ENCODE measurements around the gene HERC2.

GRCh38 chr15:28260722-28261121 is 61.3 kb downstream of the HERC2 start:
- TF ChIP-seq CTCF (IDR thresholded peaks at IDR 0.05), result no peak
- no peak for TF ChIP-seq POLR2A (IDR thresholded peaks at IDR 0.05)

Measured in uterus (tissue), 2 donors.